B cell (primary cell): ENCODE results near the gene PEAK1. TPM values are rescaled to one million over a fixed set of nuclear protein-coding genes. Genes with fewer than 3 reads are reported as not detected.

Experiments
- ATAC-seq: fragments of 200-7000 bp; cut with Tn5 transposase; one replicate; pipeline ENCODE4 v1.10.0; 2021; ENCODE audit warnings: low read depth, mild to moderate bottlenecking, moderate number of reproducible peaks, moderate library complexity
- CTCF ChIA-PET: fragments of 350-600 bp; sonication (Branson Sonifier 250); formaldehyde crosslinking; loops from one replicate; lab custom pipeline; 2021; ENCODE audit warnings: antibody characterized with exemption, inconsistent platforms; lab: Charles Lee
- POLR2A ChIA-PET: fragments of 350-600 bp; sonication (Branson Sonifier 250); formaldehyde crosslinking; loops from one replicate; lab custom pipeline; 2021; ENCODE audit warnings: antibody characterized with exemption; lab: Charles Lee
- DNase-seq: peaks from one replicate; pipeline ENCODE4 v3.0.0; 2013
- H2AFZ ChIP-seq: 2 replicates; pipeline ENCODE4 v1.6.1; 2012; ENCODE audit warnings: mild to moderate bottlenecking, low read depth, low read length; ENCODE audit not compliant: insufficient read depth, poor library complexity, severe bottlenecking
- H3K27ac ChIP-seq, 2 donors: 1 replicate in 1 of 2; 2 replicates in 1 of 2; pipeline ENCODE4 v1.5.1; 2012 to 2013; ENCODE audit warnings: low read length in 2 of 2, mild to moderate bottlenecking in 2 of 2, moderate library complexity in 1 of 2
- H3K27me3 ChIP-seq, 4 experiments: fragments of 200-600 bp in 1 of 4; sonication (generic) in 1 of 4; replicated peaks in 1 of 4; 1 replicate in 2 of 4; 2 replicates in 2 of 4; pipeline versions ENCODE4 v1.6.1 to v1.7.0; 2013 to 2016; ENCODE audit warnings: low read length in 3 of 4, mild to moderate bottlenecking in 2 of 4, mixed read lengths in 1 of 4, moderate library complexity in 1 of 4; ENCODE audit not compliant: insufficient read depth in 4 of 4, control insufficient read depth in 3 of 4; ENCODE audit errors: control extremely low read depth in 1 of 4
- H3K36me3 ChIP-seq, 2 experiments: replicated peaks in 1 of 2; 1 replicate in 1 of 2; 2 replicates in 1 of 2; pipeline versions ENCODE4 v1.6.1 to v1.7.1; 2013; ENCODE audit warnings: low read length in 1 of 2; ENCODE audit not compliant: insufficient read depth in 2 of 2, control insufficient read depth in 1 of 2; ENCODE audit errors: control extremely low read depth in 1 of 2, extremely low read depth in 1 of 2
- H3K4me1 ChIP-seq, 2 donors: fragments of 200-600 bp in 1 of 2; sonication (generic) in 1 of 2; 1 replicate in 1 of 2; 2 replicates in 1 of 2; pipeline versions ENCODE4 v1.5.1 to v1.6.1; 2013 to 2017; ENCODE audit warnings: low read length in 2 of 2; ENCODE audit not compliant: control insufficient read depth in 2 of 2, insufficient read depth in 2 of 2
- H3K4me2 ChIP-seq: replicated peaks from 2 replicates; pipeline ENCODE3; 2012; ENCODE audit warnings: mild to moderate bottlenecking, low read depth, low read length; ENCODE audit not compliant: poor library complexity, severe bottlenecking
- H3K4me3 ChIP-seq, 5 experiments: fragments of 200-600 bp in 1 of 5; sonication (generic) in 1 of 5; 1 replicate in 3 of 5; 2 replicates in 2 of 5; pipeline versions ENCODE4 v1.5.1 to v1.7.0; 2011 to 2016; ENCODE audit warnings: low read length in 4 of 5, mild to moderate bottlenecking in 4 of 5, low read depth in 2 of 5, control low read depth in 1 of 5, moderate library complexity in 1 of 5; ENCODE audit not compliant: insufficient read depth in 1 of 5; ENCODE audit errors: control extremely low read depth in 1 of 5, extremely low read depth in 1 of 5
- H3K79me2 ChIP-seq: fragments of 200-600 bp; sonication (generic); one replicate; pipeline ENCODE4 v1.6.0; 2016; ENCODE audit warnings: low read length; ENCODE audit not compliant: control insufficient read depth, insufficient read depth
- H3K9ac ChIP-seq: fragments of 200-600 bp; sonication (generic); 2 replicates; pipeline ENCODE4 v1.6.1; 2017; ENCODE audit warnings: mild to moderate bottlenecking, low read length, moderate library complexity
- H3K9me3 ChIP-seq, 3 donors: one replicate each; pipeline versions ENCODE4 v1.6.1 to v1.7.1; 2013; ENCODE audit warnings: low read length in 2 of 3; ENCODE audit not compliant: control insufficient read depth in 2 of 3, insufficient read depth in 1 of 3; ENCODE audit errors: control extremely low read depth in 1 of 3
- H4K20me1 ChIP-seq: 2 replicates; pipeline ENCODE4 v1.6.0; 2012; ENCODE audit warnings: mild to moderate bottlenecking, low read length; ENCODE audit not compliant: insufficient read depth, control insufficient read depth, poor library complexity, severe bottlenecking
- H3K27ac Mint-ChIP-seq: one replicate; pipeline ENCODE4 v1.8.0; 2021; ENCODE audit warnings: mixed read lengths
- H3K27me3 Mint-ChIP-seq: one replicate; pipeline ENCODE4 v1.8.0; 2021; ENCODE audit warnings: mixed read lengths
- H3K4me1 Mint-ChIP-seq: one replicate; pipeline ENCODE4 v1.8.0; 2021; ENCODE audit warnings: mixed read lengths
- H3K4me3 Mint-ChIP-seq: one replicate; pipeline ENCODE4 v1.8.0; 2021; ENCODE audit warnings: mixed read lengths
- H3K9me3 Mint-ChIP-seq: one replicate; pipeline ENCODE4 v1.8.0; 2022; ENCODE audit warnings: mixed read lengths; ENCODE audit not compliant: insufficient read depth
- CTCF ChIP-seq: fragments of 200-600 bp; IDR thresholded peaks from one replicate; pipeline ENCODE4 v1.8.0; 2022; ENCODE audit warnings: antibody characterized with exemption, mild to moderate bottlenecking
- EZH2 ChIP-seq: IDR thresholded peaks from 2 replicates; pipeline ENCODE4 v1.6.1; 2012; ENCODE audit warnings: borderline replicate concordance, low read depth, mild to moderate bottlenecking, moderate library complexity, low read length; ENCODE audit not compliant: insufficient read depth, poor library complexity, severe bottlenecking
- WGBS: methylation state at CpG from one replicate; pipeline ENCODE4 v1.1.5; 2013; ENCODE audit warnings: missing lambda C conversion rate; ENCODE audit not compliant: insufficient coverage; 5-methylcytosine and 5-hydroxymethylcytosine counted together
- intact Hi-C: fragments of 100-400 bp; cut with micrococcal nuclease; formaldehyde crosslinking; loops from one replicate; pipeline ENCODE4 v1.10.0; 2022
- polyA plus RNA-seq: library from polyadenylated mRNA; depleted of rRNA; stranded (reverse); fragments of >200 nt; gene quantifications from 2 replicates; pipeline ENCODE4 v1.2.3, GENCODE V29; 2012
- total RNA-seq, 2 donors: library from RNA; stranded (reverse); fragments of 120-200 nt in 1 of 2; gene quantifications; 1 replicate in 1 of 2; 2 replicates in 1 of 2; pipeline versions ENCODE4 v1.2.3 to v1.2.4, GENCODE V29; 2013 to 2022

PEAK1 gene
- total and polyA plus RNA-seq, 2 donors (not counting 1 experiment from before 2014, with no cell fraction given), result 13.4 to 38.0 TPM

- TF ChIP-seq CTCF (no peak), EZH2 (no peak)
- Histone ChIP-seq H3K79me2 (peaks cover 64% of the 10 kb centered on the region), H3K36me3 (no peaks in the 10 kb centered on the region), H3K9ac (no peak overlapping the region), H3K4me1 (peaks cover 0 to 7% of the 10 kb centered on the region in 2 donors), H3K4me2 (no peak overlapping the region), H3K9me3 (no peaks in the 10 kb centered on the region), H3K27me3 (no peaks in the 10 kb centered on the region), H3K4me3 (no peak overlapping the region), H4K20me1 (peaks cover 5% of the 10 kb centered on the region), H2AFZ (no peak overlapping the region), H3K27ac (no peak overlapping the region)
- DNase-seq (no peak), ATAC-seq (no peak)
- no peaks in the 10 kb centered on the region for H3K27me3 Mint-ChIP-seq
- ChIA-PET CTCF (no interaction called here), POLR2A (no interaction called here)
- H3K4me1 Mint-ChIP-seq, result peaks cover 31% of the 10 kb centered on the region
- no peak overlapping the region for H3K4me3 Mint-ChIP-seq
- intact Hi-C loops, result no loop called here
- H3K9me3 Mint-ChIP-seq, result no peaks in the 10 kb centered on the region
- WGBS, result 100% methylated on average over 3 of the region's 4 CpGs
- H3K27ac Mint-ChIP-seq, result no peak overlapping the region
Observed at GRCh38 chr15:77380033-77380432, 39.9 kb downstream of the PEAK1 start.

GRCh38 chr15:77376770-77377169 lies 43.1 kb downstream of the PEAK1 start:
- Histone ChIP-seq H3K4me3 (no peak overlapping the region), H3K79me2 (peaks cover 64% of the 10 kb centered on the region), H3K9ac (no peak overlapping the region), H3K36me3 (no peaks in the 10 kb centered on the region), H3K27ac (no peak overlapping the region), H3K4me2 (no peak overlapping the region), H3K9me3 (no peaks in the 10 kb centered on the region), H3K27me3 (no peaks in the 10 kb centered on the region), H4K20me1 (peaks cover 12% of the 10 kb centered on the region), H3K4me1 (no peaks in the 10 kb centered on the region), H2AFZ (no peak overlapping the region)
- ChIA-PET CTCF (no interaction called here), POLR2A (no interaction called here)
- DNase-seq, result no peak
- Mint-ChIP-seq H3K9me3 (no peaks in the 10 kb centered on the region), H3K27ac (no peak overlapping the region), H3K4me1 (peaks cover 27% of the 10 kb centered on the region), H3K27me3 (no peaks in the 10 kb centered on the region), H3K4me3 (no peak overlapping the region)
- intact Hi-C loops, result no loop called here
- TF ChIP-seq EZH2 (no peak), CTCF (no peak)
- ATAC-seq, result no peak
- WGBS, result no CpG with 5 or more reads among the region's 1 CpG
